IMR-90 (cell line): Measurements from ENCODE around the gene SVBP. TPM values are rescaled to one million over a fixed set of nuclear protein-coding genes. Genes with fewer than 3 reads are reported as not detected.

Source experiments
- ATAC-seq: fragments of 200-7000 bp; cut with Tn5 transposase; 2 replicates; pipeline ENCODE4 v1.9.1; 2020; ENCODE audit warnings: low read depth, mild to moderate bottlenecking, moderate library complexity
- BruUV-seq: library from RNA; stranded (reverse); fragments of 400-500 nt; replicated peaks from 2 replicates; lab custom pipeline; 2021; lab: Mats Ljungman, UMichigan
- CTCF ChIA-PET: fragments of 300-600 bp; formaldehyde crosslinking; extraction: SDS; loops from one replicate; lab custom pipeline; 2021; ENCODE audit warnings: antibody characterized with exemption; lab: Yijun Ruan, JAX
- POLR2A ChIA-PET: fragments of 300-600 bp; sonication (Branson Sonifier 250); formaldehyde crosslinking; loops from one replicate; lab custom pipeline; 2022; ENCODE audit warnings: antibody characterized with exemption; ENCODE audit not compliant: unreplicated experiment; lab: Charles Lee
- DNase-seq: peaks from one replicate; pipeline ENCODE4 v3.0.0; 2013
- H2AFZ ChIP-seq: replicated peaks from 2 replicates; pipeline ENCODE3; 2013; ENCODE audit warnings: low read length, mild to moderate bottlenecking; ENCODE audit not compliant: poor library complexity
- H2AK5ac ChIP-seq: 2 replicates; pipeline ENCODE4 v1.6.1; 2013; ENCODE audit warnings: low read depth, low read length, inconsistent platforms
- H2AK9ac ChIP-seq: replicated peaks from 2 replicates; pipeline ENCODE3; 2013; ENCODE audit warnings: mild to moderate bottlenecking, low read depth, low read length, moderate library complexity; ENCODE audit not compliant: poor library complexity
- H2BK120ac ChIP-seq: 2 replicates; pipeline ENCODE4 v1.6.1; 2013; ENCODE audit warnings: low read depth, low read length, inconsistent platforms
- H2BK15ac ChIP-seq: 3 replicates; pipeline ENCODE4 v1.6.1; 2013; ENCODE audit warnings: low read depth, low read length, inconsistent platforms
- H2BK20ac ChIP-seq: 2 replicates; pipeline ENCODE4 v1.6.1; 2013; ENCODE audit warnings: low read depth, mild to moderate bottlenecking, inconsistent platforms, low read length, moderate library complexity
- H2BK5ac ChIP-seq: 2 replicates; pipeline ENCODE4 v1.6.1; 2013; ENCODE audit warnings: mild to moderate bottlenecking, low read depth, low read length, inconsistent platforms; ENCODE audit not compliant: poor library complexity, severe bottlenecking
- H3K14ac ChIP-seq: replicated peaks from 2 replicates; pipeline ENCODE4 v1.6.1; 2013; ENCODE audit warnings: low read depth, low read length, inconsistent platforms
- H3K18ac ChIP-seq: 2 replicates; pipeline ENCODE4 v1.6.1; 2013; ENCODE audit warnings: low read depth, low read length, control low read depth
- H3K23ac ChIP-seq: 2 replicates; pipeline ENCODE4 v1.6.1; 2013; ENCODE audit warnings: low read depth, low read length, inconsistent platforms
- H3K27ac ChIP-seq: 2 replicates; pipeline ENCODE4 v1.5.1; 2013; ENCODE audit warnings: mild to moderate bottlenecking, control low read depth, low read length; ENCODE audit not compliant: insufficient read depth
- H3K27me3 ChIP-seq: 2 replicates; pipeline ENCODE4 v1.6.1; 2013; ENCODE audit warnings: low read length; ENCODE audit not compliant: control insufficient read depth, insufficient read depth
- H3K36me3 ChIP-seq: 2 replicates; pipeline ENCODE4 v1.6.1; 2013; ENCODE audit warnings: low read length, mixed read lengths; ENCODE audit not compliant: control insufficient read depth, insufficient read depth
- H3K4ac ChIP-seq: 2 replicates; pipeline ENCODE4 v1.6.1; 2013; ENCODE audit warnings: low read depth, low read length, inconsistent platforms
- H3K4me1 ChIP-seq: 2 replicates; pipeline ENCODE4 v1.6.1; 2013; ENCODE audit warnings: low read length, mixed read lengths; ENCODE audit not compliant: control insufficient read depth, insufficient read depth
- H3K4me2 ChIP-seq: 2 replicates; pipeline ENCODE4 v1.6.1; 2013; ENCODE audit warnings: low read depth, mild to moderate bottlenecking, control low read depth, low read length, moderate library complexity
- H3K4me3 ChIP-seq: 2 replicates; pipeline ENCODE4 v1.5.1; 2013; ENCODE audit warnings: low read depth, mild to moderate bottlenecking, control low read depth, low read length, moderate library complexity; ENCODE audit not compliant: insufficient read depth
- H3K56ac ChIP-seq: 2 replicates; pipeline ENCODE4 v1.6.1; 2013; ENCODE audit warnings: low read length, inconsistent platforms; ENCODE audit not compliant: insufficient read depth; ENCODE audit errors: extremely low read depth
- H3K79me1 ChIP-seq, 2 experiments: 2 replicates each; pipeline ENCODE4 v1.6.1; 2013; ENCODE audit warnings: low read length in 2 of 2, inconsistent platforms in 1 of 2, low read depth in 1 of 2
- H3K9ac ChIP-seq: 2 replicates; pipeline ENCODE4 v1.6.1; 2013; ENCODE audit warnings: low read depth, low read length, control low read depth
- H3K9me1 ChIP-seq: 2 replicates; pipeline ENCODE4 v1.6.1; 2013; ENCODE audit warnings: low read length, inconsistent platforms; ENCODE audit not compliant: insufficient read depth
- H3K9me3 ChIP-seq: 2 replicates; pipeline ENCODE4 v1.6.1; 2013; ENCODE audit warnings: low read length; ENCODE audit not compliant: control insufficient read depth, insufficient read depth
- H4K20me1 ChIP-seq: 2 replicates; pipeline ENCODE4 v1.6.1; 2013; ENCODE audit warnings: low read length, inconsistent platforms; ENCODE audit not compliant: insufficient read depth
- H4K5ac ChIP-seq: 2 replicates; pipeline ENCODE4 v1.6.1; 2013; ENCODE audit warnings: mild to moderate bottlenecking, low read depth, low read length, control low read depth
- H4K8ac ChIP-seq, 2 experiments: 2 replicates each; pipeline ENCODE4 v1.6.1; 2013; ENCODE audit warnings: low read depth in 2 of 2, low read length in 2 of 2, control low read depth in 1 of 2, inconsistent platforms in 1 of 2
- H4K91ac ChIP-seq: 2 replicates; pipeline ENCODE4 v1.6.1; 2013; ENCODE audit warnings: low read depth, low read length, inconsistent platforms; ENCODE audit not compliant: insufficient read depth
- BHLHE40 ChIP-seq: fragments of 150-350 bp; IDR thresholded peaks from 2 replicates; pipeline ENCODE4 v1.6.1; 2016; ENCODE audit warnings: mild to moderate bottlenecking, low read depth, low read length
- FOS ChIP-seq: fragments of 150-350 bp; IDR thresholded peaks from 2 replicates; pipeline ENCODE4 v1.6.1; 2016; ENCODE audit warnings: low read depth, low read length
- MAFK ChIP-seq: IDR thresholded peaks from 2 replicates; pipeline ENCODE4 v1.6.1; 2012; ENCODE audit warnings: low read depth, low read length, improper control_type of control experiment
- WGBS, 2 experiments: methylation state at CpG; one replicate each; pipeline versions ENCODE4 v1.1.5 to v1.1.7; 2013; ENCODE audit warnings: missing lambda C conversion rate in 2 of 2; ENCODE audit not compliant: insufficient read length in 1 of 2; ENCODE audit errors: extremely low coverage in 2 of 2; 5-methylcytosine and 5-hydroxymethylcytosine counted together
- dilution Hi-C: fragments of 300-500 bp; cut with HindIII; formaldehyde crosslinking; loops from one replicate; pipeline ENCODE4 v1.14.3; 2018; ENCODE audit warnings: low sequenced_read_pairs; ENCODE audit not compliant: unreplicated experiment
- in situ Hi-C: fragments of 300-500 bp; cut with MboI; formaldehyde crosslinking; loops from 3 replicates; pipeline ENCODE4 v1.14.3; 2019; ENCODE audit warnings: low sequenced_read_pairs, inconsistent platforms, mixed read lengths
- intact Hi-C: fragments of 100-400 bp; cut with micrococcal nuclease; formaldehyde crosslinking; loops from 2 replicates; pipeline ENCODE4 v1.10.0; 2022
- polyA plus RNA-seq, 3 experiments: library from polyadenylated mRNA; depleted of rRNA; stranded (reverse); fragments of >200 nt; gene quantifications; 2 replicates each; pipeline ENCODE4 v1.2.3, GENCODE V29; 2012; ENCODE audit warnings: low replicate concordance in 1 of 3
- total RNA-seq: library from RNA; depleted of rRNA; stranded (reverse); fragments of >200 nt; gene quantifications from 2 replicates; pipeline ENCODE4 v1.2.3, GENCODE V29; 2012

The SVBP gene
- total and polyA plus RNA-seq, 2 of the 4 experiments (the other 2 are of a cell fraction): 9.7 to 11.5 TPM

DNA sequence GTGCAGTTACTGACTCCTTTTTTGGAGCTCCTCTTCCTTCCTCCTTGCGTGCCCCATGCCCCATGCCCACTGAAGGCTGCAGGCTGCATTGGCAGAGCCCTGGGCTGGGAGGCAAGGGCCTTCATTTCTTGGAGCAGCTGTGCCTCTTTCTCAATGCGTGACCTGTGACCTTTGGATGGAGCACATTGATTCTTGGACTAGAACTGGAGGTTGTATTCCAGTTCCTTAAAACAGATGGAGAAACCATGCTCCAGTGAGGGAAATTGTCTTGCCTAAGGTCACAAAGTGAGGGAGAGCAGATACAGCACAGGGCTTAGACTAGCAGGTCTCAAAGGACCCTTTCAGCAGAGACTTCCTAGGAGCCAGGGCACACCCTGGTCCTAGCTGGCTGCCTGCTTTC is 23.4 kb downstream of the SVBP start:
- Histone ChIP-seq H3K4me2 (no peak overlapping the region), H2BK5ac (no peak overlapping the region), H2BK15ac (no peak overlapping the region), H2BK20ac (no peak overlapping the region), H4K91ac (no peak overlapping the region), H3K23ac (no peak overlapping the region), H3K9me3 (no peaks in the 10 kb centered on the region), H3K4me3 (no peak overlapping the region), H2BK120ac (no peak overlapping the region), H3K56ac (no peak overlapping the region), H3K36me3 (no peaks in the 10 kb centered on the region), H3K9me1 (no peaks in the 10 kb centered on the region), H3K4me1 (no peaks in the 10 kb centered on the region), H3K27me3 (peaks cover 7% of the 10 kb centered on the region), H2AFZ (no peak overlapping the region), H3K14ac (no peak overlapping the region), H4K20me1 (no peaks in the 10 kb centered on the region), H4K8ac (no peak overlapping the region), H2AK5ac (no peak overlapping the region), H3K9ac (no peak overlapping the region), H3K27ac (no peak overlapping the region), H2AK9ac (no peak overlapping the region), H3K79me1 (no peaks in the 10 kb centered on the region), H3K4ac (no peak overlapping the region), H4K5ac (no peak overlapping the region), H3K18ac (no peak overlapping the region)
- CTCF ChIA-PET: no interaction called here
- DNase-seq: no peak
- POLR2A ChIA-PET: no interaction called here
- in situ Hi-C loops: no loop called here
- ATAC-seq: no peak
- no peak for TF ChIP-seq FOS
- no peak for TF ChIP-seq MAFK
- no peak for TF ChIP-seq BHLHE40
- intact Hi-C loops: no loop called here
- no CpG with 5 or more reads among the region's 2 CpGs for WGBS, 2 experiments
- no TSS peak for BruUV-seq
- dilution Hi-C loops: no loop called here
